ENCODE measurements around the gene PFDN5. TPM values are rescaled to one million over a fixed set of nuclear protein-coding genes. Genes with fewer than 3 reads are reported as not detected.

The PFDN5 gene
- total and polyA plus RNA-seq, 10 of the 15 experiments (the other 5 are each of a cell fraction or from before 2014, with no cell fraction given): 300 to 1,596 (median 495) TPM

GRCh38 chr12:53289891-53290290 lies 5.5 kb upstream of the PFDN5 start:
- no peak for FAIRE-seq
- H3K27me3 ChIP-seq (replicated peaks in 1 of 2; ENCODE audit: control insufficient read depth in 2 of 2, insufficient read depth in 2 of 2, low read length in 1 of 2): no peaks in the 10 kb centered on the region
- ChIA-PET RAD21 (ENCODE audit: unreplicated experiment) (interaction anchor here (0.6 to 8.2 kb wide), 4 partner anchors 10 to 349 kb away, joined by 3 to 102 read pairs (median 4); partner anchors contain the start of gene MYG1), POLR2A (interaction anchor here (1.5 kb wide), 1 partner anchor 76 kb away, joined by 3 read pairs; no protein-coding TSS in a partner anchor), SMC1A (ENCODE audit: uncharacterized antibody, unreplicated experiment) (interaction anchor here (5.1 to 10.8 kb wide), 2 partner anchors 77 to 130 kb away, joined by 35 to 96 read pairs; no protein-coding TSS in a partner anchor), CTCF (interaction anchor here (1.2 to 12.9 kb wide), 11 partner anchors 10 to 224 kb away, joined by 3 to 315 read pairs (median 10); partner anchors contain the start of genes ESPL1, ITGB7 and MYG1)
- H3K4me1 ChIP-seq (ENCODE audit: control insufficient read depth, insufficient read depth, low read length): no peaks in the 10 kb centered on the region; the same call in 1 of the 2 replicates
- peaks cover 19% of the 10 kb centered on the region in 2 experiments for H3K36me3 ChIP-seq (ENCODE audit: control insufficient read depth in 2 of 2, insufficient read depth in 2 of 2, low read length in 1 of 2)
- H4K20me1 ChIP-seq (ENCODE audit: control insufficient read depth, insufficient read depth): no peaks in the 10 kb centered on the region
- no TSS peak for BruUV-seq (replicated peaks)
- no peak for TF ChIP-seq ZNF274 (IDR thresholded peaks at IDR 0.05; ENCODE audit: insufficient read depth, insufficient read length)
- TF ChIP-seq SIX5 (IDR thresholded peaks at IDR 0.05; ENCODE audit: low read depth, low read length, severe bottlenecking): no peak
- no peak for TF ChIP-seq YBX1 (IDR thresholded peaks at IDR 0.05)
- no peak for TF ChIP-seq MYC (IDR thresholded peaks at IDR 0.05; ENCODE audit: insufficient read depth, insufficient read length, insufficient replicate concordance, low read length, severe bottlenecking)
- no peak for TF ChIP-seq POLR2AphosphoS5 (IDR thresholded peaks at IDR 0.05; ENCODE audit: low read length)
- no peak for TF ChIP-seq CEBPZ (IDR thresholded peaks at IDR 0.05; ENCODE audit: low read depth, low read length)
- TF ChIP-seq RELA (IDR thresholded peaks at IDR 0.05; ENCODE audit: borderline replicate concordance, partially characterized antibody): no peak
- TF ChIP-seq ETV6 (conservative IDR thresholded peaks at IDR 0.05 in 1 of 2, IDR thresholded peaks at IDR 0.05 in 1 of 2; ENCODE audit: borderline replicate concordance in 1 of 2, low read depth in 1 of 2): no peak
- TF ChIP-seq PKNOX1 (IDR thresholded peaks at IDR 0.05): no peak
- no peak for TF ChIP-seq IKZF2 (IDR thresholded peaks at IDR 0.05)
- no peak for TF ChIP-seq PAX5 (IDR thresholded peaks at IDR 0.05; ENCODE audit: borderline replicate concordance, low read depth, low read length)
- H3K4me2 ChIP-seq (ENCODE audit: control insufficient read depth, insufficient read depth): no peak overlapping the region
- no peaks in the 10 kb centered on the region for H3K79me2 ChIP-seq (ENCODE audit: control insufficient read depth, insufficient read depth, low read length)
- H3K4me3 ChIP-seq: no peak overlapping the region
- ATAC-seq: no peak
- in situ Hi-C loops (cut with MboI) (loop anchor here (5.0 kb wide), 2 partner anchors 78 to 128 kb away; no protein-coding TSS in a partner anchor), intact Hi-C loops (cut with micrococcal nuclease; ENCODE audit: unreplicated experiment) (no loop called here)
- 98% methylated on average over 4 of the region's 4 CpGs for WGBS (ENCODE audit: insufficient coverage, insufficient replicate concordance, low lambda C conversion rate, missing lambda C conversion rate)
- no peak overlapping the region for H3K9ac ChIP-seq (ENCODE audit: control insufficient read depth, insufficient read depth, low read length)
- H2AFZ ChIP-seq (ENCODE audit: control insufficient read depth, low read depth, low read length): no peak overlapping the region
- DNase-seq (ENCODE audit: low read depth, low spot score): no peak
- H3K27ac ChIP-seq (ENCODE audit: control insufficient read depth, insufficient read depth): no peak overlapping the region
- no peaks in the 10 kb centered on the region for H3K9me3 ChIP-seq (replicated peaks; ENCODE audit: control insufficient read depth, insufficient read depth, low read length)

Measured in GM12878 (cell line).